HG03469 (cell line): ENCODE measurements around the gene ATXN1.
"Not testable (repeated sequence)": the region's sequence is repeated elsewhere in the genome, so short reads cannot be mapped to it uniquely, and the experiment has no call there.

ENCODE experiments used
- ATAC-seq: cut with Tn5 transposase; IDR thresholded peaks from one replicate; pipeline ENCODE4 v1.9.1; 2021; ENCODE audit warnings: mild to moderate bottlenecking, moderate library complexity, moderate number of reproducible peaks; ENCODE audit not compliant: unreplicated experiment

The ATXN1 gene

DNA sequence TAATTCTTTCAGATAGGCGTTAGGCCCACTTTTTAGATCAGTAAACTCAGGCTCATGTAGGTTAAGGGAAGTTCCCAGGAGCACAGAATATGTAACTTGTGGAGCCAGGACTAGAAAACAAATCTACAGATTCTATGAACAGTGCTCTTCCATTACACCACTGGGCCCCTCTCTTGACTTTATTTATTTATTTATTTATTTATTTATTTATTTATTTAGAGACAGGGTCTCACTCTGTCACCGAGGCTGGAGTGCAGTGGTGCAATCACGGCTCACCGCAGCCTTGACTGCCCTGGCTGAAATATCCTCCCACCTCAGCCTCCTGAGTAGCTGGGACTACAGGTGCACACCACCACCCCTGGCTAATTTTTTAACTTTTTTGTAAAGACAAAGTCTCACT lies 382.9 kb downstream of the ATXN1 start:
- ATAC-seq, result not testable (repeated sequence)

DNA sequence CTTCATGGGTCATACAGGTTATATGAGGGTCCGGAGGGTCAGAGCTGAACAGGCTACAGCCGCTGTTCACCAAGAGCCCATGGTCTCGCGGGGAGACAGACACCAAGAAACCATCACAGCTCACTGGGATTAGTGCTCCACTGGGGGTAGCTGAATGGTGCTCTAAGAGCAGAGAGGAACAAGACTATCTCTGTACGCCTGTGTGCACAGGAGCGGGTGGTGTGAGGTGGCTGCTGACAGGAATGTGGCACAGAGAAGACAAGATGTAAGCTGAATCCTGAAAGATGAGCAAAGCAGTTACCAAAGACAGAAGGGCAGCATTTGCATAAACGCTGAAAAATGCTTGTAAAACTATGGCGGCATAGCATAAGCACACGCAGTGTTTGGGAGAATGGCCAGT lies 383.8 kb downstream of the ATXN1 start:
- no peak for ATAC-seq

DNA sequence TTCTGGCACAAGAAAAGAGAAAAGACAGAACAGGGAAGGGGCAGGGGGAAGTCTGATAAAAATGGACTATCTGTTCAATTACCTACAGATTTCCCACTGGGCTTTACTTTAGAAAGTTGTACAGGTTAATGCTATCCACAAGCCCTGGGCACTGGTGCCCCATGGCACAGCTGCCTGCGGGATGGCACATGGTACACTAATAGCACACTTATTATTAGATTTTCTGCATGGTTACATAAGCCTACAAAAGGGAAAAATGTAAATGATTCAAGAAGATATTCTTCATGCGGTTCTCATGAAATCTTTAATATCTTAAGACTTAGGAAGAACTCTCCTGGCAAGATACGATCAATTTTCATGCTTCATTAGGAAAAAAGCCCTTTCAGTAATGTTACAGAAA lies 385.4 kb downstream of the ATXN1 start:
- no peak for ATAC-seq

DNA sequence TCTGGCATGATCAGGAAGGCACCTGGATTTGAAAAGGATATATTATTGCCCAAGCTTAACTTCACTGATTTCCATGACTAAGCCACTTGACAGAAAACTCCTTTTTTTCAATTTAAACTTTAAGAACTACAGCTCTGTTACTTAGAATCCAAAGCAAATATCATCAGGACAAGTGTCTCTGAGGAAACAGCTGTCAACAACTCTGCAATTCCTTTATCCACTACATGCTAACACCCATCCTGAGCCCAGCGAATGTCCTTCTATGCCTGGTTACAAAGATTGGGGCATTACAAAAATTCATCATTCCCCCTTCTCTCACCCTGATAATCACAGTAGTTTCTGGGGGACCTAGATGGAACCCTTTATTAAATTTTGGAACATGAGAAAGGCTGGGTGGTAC lies 386.1 kb downstream of the ATXN1 start:
- ATAC-seq, result no peak

DNA sequence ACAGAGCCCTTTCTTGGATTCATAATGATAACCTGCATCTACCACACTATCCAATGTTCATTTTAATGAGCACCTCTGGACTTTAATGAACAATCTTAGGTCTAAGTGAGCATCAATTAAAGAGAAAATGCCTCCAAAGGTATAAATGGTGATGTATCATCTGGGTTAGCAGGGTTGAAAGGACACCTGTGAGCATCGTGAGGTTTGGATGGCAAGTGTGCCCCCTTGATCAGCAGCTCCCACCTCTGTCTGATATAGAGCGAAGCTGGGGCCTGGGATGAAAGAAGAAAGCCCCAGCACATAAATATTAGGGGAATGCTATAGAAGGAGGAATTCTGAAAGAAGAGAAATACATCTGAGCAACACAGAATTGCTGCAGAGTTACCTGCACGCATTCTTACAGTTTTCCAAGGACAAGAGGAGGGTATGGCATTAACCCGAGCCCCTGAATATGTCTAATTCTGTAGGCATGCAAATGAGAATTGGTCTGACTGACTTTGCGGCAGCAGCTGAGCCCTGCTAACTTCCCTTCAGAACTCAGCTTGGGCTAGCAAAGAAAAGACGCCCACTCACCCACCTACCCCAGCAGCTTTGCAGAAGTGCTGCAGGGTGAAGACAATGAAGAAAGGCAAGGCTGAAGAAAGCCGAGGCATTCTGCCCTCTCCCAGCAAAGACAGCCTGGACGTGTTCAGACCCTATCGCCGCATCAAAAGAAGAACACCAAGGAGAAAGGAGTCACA lies 386.6 kb downstream of the ATXN1 start:
- ATAC-seq, result peak; percentile 64

DNA sequence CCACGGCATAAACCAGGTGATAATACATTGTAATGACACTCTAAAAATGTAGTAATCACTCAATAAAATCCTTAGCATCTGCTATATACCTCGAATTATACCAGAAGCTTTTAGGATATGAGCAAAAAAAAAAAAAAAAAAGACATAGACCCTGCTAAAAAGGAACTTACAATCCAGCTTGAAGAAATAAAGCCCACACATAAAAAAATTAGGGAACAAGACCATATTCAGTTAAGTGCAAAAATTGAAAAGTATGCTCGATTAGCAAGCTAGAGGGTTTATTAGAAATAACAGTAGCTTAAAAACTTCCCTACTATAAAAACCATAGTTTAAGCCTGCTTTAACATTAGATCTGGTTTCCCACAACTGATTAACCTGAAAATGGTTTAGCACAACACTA lies 387.2 kb downstream of the ATXN1 start:
- ATAC-seq, result no peak

DNA sequence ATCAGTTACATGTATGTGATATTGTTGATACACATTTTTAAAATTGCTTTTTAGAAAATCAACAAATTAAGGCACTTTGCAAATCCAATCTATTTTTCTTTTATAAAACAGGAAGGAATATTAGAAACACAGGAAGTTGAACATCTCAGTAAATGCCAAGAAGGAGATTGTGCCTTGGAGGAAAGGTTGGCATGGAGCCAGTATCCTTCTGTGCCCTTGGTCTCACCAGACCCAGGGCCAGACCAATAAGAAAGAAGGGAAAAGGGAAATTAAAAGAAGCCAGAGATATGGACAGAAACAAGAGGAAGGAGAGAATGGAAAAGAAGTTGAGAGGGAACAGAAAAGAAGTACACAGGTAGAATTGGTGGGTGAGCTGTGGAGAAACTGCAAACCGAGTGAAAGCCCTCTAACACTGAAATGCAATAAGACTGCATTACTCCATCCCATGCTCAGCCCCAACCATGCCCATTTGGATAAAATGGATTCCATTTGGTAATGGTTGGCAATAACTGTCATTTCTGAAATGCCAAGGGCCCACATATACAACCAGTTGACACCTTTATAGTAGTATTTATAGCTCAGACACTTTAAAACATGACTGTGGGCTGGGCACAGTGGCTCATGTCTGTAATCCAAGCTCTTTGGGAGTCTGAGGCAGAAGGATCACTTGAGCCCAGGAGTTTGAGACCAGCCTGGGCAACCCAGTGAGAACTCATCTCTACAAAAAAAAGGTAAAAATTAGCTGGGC lies 389.1 kb downstream of the ATXN1 start:
- no peak for ATAC-seq

DNA sequence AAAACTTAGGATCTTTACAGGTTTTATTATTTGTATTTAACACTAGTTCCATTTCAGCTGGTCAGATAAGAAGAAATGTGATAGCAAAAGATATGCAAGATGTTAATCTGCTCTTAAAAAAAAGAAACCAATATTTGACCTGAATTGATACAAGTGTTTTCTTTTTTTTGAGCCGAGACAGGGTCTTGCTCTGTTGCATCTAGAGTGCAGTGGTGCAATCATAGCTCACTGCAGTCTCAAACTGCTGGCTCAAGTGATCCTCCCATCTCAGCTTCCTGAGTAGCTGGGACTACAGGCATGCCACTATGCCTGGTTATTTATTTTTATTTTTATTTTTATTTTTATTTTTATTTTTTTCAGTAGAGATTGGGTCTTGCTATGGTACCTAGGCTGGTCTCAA lies 389.9 kb downstream of the ATXN1 start:
- ATAC-seq, result no peak

DNA sequence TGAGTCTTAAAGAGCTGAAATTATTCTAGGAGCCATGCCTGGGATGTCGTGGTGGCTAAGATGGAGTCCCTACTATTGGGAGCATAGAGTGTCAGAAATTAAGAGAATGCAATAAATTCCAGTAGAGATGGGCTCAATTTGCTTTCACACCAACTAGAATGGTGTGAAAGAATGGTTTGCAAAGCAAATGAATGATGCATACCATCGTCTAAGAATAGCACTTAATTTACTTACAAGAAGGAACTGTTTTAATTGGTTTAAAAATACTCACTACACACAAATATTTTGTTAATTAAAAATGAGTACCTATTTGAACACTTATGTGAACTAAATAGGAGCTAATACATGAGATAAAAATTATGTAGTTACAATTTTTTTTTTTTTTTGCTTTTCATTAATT lies 390.3 kb downstream of the ATXN1 start:
- ATAC-seq, result no peak

DNA sequence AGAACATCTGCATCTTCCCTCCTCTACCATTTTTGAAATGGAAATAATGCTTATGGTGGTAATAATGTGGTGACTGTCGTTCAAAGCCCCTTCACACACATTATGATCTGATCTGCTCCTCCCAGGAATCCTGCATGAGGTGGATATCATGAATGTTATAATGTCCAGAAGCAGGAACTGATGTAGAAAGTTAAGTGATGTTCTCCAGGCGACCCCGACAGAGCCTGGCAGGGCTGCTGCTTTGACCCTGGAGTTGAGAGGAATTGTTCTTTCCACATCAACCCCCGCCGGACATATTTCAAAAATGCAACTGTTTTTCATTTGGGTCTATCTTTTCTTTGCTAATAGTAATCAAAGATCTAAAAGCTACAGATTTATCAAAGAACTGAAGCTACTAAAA lies 391.3 kb downstream of the ATXN1 start:
- ATAC-seq, result no peak

DNA sequence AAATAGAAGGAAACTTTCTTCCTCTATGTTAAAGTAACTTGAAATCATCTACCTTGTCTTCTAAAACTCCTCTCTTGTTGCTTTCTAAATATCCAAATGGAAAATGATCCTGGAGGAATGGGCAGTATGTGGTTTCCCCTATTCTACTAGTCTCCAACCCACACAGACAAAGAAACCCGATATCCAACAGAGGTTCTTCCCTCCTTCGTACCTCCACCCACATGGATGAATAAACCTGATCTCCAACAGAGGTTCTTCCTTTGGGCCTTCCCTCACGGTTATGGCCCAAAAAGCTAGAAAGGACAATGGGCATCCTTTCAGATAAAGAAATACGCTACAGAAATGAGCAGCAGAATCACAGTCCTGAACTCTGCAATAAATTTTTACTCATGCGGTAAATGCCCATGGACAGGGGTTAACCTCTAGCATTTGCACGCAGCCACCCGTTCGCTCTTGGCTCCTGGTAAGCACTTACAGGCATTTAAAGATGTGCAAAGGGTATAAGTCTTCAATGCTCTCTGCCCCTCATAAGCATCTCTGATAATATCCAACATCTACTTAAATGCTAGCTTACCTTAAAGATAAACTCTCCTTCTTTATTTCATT lies 392.0 kb downstream of the ATXN1 start:
- ATAC-seq, result no peak

DNA sequence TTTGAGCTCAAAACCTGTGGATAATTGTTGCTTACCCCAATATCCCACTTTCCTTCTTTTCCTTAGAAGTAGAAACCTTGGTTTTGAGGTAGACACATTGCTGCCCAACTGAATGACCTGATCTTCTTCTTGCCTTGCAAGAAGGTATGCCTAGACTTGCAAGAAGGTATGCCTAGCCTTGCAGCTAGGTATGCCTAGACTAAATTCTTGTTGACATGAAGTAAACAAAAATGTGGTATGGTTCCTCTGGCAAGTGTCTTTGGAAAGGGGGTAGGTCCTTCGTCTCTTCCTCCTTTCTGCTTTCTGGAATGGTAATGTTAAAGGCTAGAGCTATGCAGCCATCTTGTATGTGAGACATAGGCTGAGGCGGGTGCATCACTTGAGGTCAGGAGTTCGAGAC lies 393.7 kb downstream of the ATXN1 start:
- no peak for ATAC-seq

DNA sequence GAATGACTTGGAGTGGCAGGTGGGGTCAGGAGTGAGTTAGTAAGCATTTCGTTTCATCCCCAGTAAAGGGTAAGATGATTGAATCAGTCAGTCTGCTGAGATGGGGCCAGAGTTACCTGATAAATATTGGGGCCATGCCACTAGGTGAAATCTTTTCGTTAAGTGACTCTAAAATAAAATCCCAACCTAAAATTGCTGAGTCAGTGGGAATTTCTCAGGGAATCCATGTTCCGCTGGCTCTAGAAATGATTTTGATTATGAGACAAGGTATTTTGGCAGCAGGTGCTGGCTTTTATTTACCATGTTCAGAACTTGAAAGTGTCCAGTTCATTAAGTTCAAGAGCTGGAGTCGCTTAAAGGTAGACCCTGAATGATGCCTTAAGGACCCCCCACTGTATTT lies 397.5 kb downstream of the ATXN1 start:
- ATAC-seq, result no peak

DNA sequence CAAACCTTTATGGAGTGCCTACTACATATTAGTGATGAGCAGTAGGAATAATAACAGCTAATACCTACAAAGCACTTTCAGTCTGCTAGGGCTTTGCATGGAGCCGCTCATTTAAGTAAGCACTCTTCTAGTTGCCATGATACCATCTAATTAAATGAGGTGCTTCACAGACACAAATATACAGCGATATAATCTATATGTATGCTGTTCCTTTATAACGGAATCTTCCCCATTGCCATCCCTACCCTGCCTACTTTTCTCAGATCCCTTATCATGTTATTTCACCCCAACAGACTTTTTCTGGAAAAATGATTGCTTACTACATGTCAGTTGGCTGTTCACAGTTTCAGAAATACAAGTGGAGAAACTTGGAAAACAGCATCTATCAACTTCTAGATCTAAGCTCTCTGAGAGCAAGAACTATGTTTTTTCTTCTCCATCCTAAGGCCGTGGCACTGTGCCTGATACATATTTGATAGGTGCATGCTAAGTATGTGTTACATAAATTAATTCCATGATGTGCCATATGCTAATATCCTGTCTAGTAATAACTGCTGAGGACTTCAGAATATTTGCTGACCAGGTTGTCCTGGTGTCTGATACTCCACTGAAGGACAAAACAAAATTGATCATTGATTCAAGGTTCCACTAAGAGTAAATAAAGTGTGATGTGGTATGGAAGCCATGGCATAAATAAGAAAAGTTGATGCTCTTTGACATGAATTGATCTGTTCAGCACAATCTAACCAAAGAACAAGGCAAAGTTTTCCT lies 398.3 kb downstream of the ATXN1 start:
- ATAC-seq, result no peak

DNA sequence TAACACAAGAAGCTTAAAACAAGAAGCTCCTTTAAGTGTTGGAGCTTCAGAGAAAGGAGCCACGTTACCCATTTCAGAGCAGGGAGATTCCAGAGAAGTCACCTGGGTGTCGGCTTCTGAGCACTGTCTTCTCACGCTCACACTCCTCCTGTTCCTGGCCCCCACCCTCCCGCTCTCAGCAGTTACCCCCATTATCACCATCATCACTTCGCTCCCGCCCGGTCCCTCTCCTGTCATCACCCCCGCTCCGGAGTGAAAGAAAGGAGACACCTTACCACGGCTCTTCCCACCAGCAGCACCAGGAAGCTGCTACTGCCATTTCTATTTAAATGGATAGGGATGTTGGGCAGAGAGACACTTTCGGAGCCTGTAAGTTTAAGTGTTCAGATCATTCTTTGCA lies 399.0 kb downstream of the ATXN1 start:
- no peak for ATAC-seq

DNA sequence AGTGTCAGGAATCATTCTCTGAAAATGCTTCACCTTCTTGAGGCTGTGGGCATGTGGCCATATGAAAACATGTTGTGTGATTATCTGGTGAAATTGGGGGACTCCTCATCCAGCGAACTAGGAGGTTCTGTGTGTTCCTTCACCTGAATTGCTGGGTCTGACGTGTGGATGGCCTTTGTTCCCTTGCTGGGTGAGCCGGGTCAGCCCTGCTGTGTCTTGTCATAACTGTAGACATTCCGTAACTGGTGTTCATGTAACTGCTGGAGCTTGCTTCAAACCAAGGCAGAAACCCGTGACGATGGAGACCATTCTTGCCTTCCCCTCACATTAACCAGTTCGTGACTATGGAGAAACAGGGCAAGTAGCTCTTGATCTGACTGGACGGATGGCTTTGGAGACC lies 399.4 kb downstream of the ATXN1 start:
- no peak for ATAC-seq

DNA sequence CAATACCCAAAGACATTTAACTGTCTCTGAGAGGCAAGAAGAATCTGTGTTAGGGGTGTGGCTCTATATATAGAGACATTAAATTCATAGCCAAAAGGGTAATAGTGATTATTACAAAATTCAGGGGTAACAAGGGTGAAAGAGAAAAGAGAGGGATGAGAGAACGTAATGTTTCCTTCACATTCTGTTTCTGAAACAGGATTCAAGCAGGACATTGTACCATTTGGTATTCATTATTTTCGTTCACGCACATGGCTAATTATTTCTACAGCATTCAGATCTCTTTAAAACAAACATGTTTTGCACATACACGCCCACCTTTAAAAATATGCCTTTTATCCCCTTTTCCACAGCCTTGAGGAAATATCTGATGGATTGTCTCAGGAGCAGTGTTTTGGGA lies 400.1 kb downstream of the ATXN1 start:
- no peak for ATAC-seq

DNA sequence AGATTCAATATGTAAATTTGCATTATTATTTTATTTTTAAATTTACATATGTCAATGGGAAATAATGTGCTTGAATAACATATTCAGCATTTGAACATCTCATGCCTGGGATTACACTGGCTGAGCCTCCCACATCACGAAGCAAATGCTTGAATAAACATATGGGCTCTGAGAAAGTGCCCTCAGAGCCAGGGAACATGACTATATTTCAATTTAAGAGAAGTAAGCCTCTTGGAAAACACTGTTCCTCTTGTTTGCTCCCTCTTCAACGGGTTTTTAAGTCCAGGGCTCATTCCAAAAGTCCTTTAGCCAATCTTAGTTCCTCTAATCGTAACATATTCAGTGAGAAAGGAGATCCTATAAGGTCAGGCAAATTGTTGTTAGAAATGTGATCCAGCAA lies 400.9 kb downstream of the ATXN1 start:
- no peak for ATAC-seq

DNA sequence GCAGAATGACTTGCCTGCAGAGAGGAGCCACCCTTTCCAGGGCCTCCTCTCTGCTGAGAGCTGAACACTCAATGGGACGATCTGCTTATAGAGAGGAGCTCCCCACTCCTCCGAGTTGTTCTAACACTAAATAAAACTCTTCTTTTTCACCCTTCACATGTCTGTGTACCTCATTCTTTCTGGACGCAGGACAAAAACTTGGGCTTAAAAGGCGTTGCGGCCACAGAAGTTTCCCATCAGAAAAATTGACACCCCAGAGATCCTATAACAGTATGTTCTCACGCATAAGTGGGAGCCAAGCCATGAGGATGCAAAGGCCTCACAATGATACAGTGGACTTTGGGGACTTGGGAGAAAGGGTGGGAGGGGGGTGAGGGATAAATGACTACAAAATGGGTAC lies 401.7 kb downstream of the ATXN1 start:
- no peak for ATAC-seq

DNA sequence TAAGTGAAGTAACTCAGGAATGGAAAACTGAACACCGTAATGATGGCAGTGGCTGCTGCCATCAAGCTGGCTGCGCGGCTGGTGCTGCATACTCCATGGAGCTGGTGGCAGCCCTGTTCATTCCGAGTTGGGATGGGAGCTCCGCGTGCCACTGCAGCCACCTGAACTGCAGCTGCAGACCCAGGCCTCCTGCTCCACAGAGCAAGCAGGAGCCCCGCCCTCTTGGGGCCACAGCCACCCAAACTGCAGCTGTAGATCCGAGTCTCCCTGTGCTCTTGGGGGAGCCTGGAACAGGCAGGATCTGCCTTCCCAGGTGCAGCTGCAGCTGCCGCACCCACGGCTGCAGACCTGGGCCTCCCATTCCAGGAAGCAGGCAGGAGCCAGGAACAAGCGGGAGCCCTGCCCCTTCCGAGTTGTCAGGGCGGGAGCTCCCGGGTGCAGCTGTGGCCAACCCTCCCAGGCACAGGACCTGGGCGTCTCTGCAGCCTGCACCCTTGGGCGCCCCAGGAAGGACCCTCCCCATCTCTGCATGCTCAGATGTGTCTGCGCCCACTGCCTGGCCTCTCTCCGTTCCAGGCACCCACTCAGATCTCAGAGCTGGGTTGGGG lies 402.6 kb downstream of the ATXN1 start:
- no peak for ATAC-seq
